ENCODE measurements around the gene XPA. TPM values are rescaled to one million over a fixed set of nuclear protein-coding genes. Genes with fewer than 3 reads are reported as not detected.

XPA gene
- total RNA-seq, 1 donor: 8.7 TPM

DNA sequence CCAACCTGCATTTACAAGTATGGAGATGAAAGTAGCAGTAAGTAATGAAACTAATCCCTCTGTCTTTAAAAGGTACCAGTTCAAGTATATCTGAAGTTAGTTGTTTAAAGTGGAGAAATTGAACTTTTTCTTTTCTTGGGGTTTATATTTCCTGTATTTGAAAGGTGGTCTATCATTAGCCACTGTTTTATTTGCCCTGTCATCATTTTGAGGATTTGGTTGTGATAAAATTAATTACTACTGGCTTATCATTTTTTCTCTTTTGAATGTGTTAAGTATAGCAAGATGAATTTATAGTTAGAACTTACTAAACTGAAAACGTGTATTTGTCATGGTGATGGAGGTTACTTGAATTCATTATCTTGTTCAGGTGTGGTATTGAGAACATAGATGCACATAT is 38.4 kb downstream of the XPA start:
- Histone ChIP-seq H3K4me2 (ENCODE audit: insufficient read depth, low read length) (no peak overlapping the region), H3K4me1 (ENCODE audit: insufficient read depth, low read length) (no peaks in the 10 kb centered on the region), H3K4me3 (ENCODE audit: insufficient read depth, low read length) (no peak overlapping the region), H3K27me3 (ENCODE audit: insufficient read depth, low read length) (no peaks in the 10 kb centered on the region), H3K9me3 (ENCODE audit: low read depth, low read length) (no peaks in the 10 kb centered on the region), H3K79me2 (ENCODE audit: insufficient read depth, low read length) (no peaks in the 10 kb centered on the region), H3K27ac (ENCODE audit: low read depth, low read length) (no peak overlapping the region), H2AFZ (ENCODE audit: low read length) (no peak overlapping the region), H4K20me1 (ENCODE audit: insufficient read depth, low read length) (no peaks in the 10 kb centered on the region), H3K36me3 (ENCODE audit: insufficient read depth, low read length) (peaks cover 84% of the 10 kb centered on the region)
- TF ChIP-seq, protein P1, sequence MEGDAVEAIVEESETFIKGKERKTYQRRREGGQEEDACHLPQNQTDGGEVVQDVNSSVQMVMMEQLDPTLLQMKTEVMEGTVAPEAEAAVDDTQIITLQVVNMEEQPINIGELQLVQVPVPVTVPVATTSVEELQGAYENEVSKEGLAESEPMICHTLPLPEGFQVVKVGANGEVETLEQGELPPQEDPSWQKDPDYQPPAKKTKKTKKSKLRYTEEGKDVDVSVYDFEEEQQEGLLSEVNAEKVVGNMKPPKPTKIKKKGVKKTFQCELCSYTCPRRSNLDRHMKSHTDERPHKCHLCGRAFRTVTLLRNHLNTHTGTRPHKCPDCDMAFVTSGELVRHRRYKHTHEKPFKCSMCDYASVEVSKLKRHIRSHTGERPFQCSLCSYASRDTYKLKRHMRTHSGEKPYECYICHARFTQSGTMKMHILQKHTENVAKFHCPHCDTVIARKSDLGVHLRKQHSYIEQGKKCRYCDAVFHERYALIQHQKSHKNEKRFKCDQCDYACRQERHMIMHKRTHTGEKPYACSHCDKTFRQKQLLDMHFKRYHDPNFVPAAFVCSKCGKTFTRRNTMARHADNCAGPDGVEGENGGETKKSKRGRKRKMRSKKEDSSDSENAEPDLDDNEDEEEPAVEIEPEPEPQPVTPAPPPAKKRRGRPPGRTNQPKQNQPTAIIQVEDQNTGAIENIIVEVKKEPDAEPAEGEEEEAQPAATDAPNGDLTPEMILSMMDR (IDR thresholded peaks at IDR 0.05; ENCODE audit: extremely low read depth, low read depth, low read length): no peak
- DNase-seq (ENCODE audit: insufficient read length, low spot score, missing footprints): no peak

DNA sequence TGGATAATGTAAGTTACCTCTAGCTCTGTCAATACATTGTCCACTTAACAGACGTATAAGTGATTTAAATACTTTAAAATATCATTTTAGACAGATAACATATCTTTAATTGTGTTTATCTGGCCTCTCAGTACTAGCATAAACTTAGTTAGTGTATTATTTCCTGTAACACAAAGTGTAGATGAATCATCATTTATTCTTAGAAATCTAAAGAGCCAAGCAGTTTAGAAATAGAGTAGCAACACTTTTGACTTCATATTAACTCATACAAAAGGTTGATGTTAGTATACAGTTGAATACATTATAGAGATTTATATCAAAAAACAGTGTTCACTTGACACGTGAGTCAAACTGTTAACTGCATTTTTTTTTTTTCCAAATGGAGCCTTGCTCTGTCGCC is 45.5 kb downstream of the XPA start:
- no peak overlapping the region for H3K4me3 ChIP-seq (ENCODE audit: insufficient read depth, low read length)
- no peak overlapping the region for H3K4me2 ChIP-seq (ENCODE audit: insufficient read depth, low read length)
- no peaks in the 10 kb centered on the region for H3K4me1 ChIP-seq (ENCODE audit: insufficient read depth, low read length)
- DNase-seq (ENCODE audit: insufficient read length, low spot score, missing footprints): no peak
- H2AFZ ChIP-seq (ENCODE audit: low read length): no peak overlapping the region
- no peaks in the 10 kb centered on the region for H3K27me3 ChIP-seq (ENCODE audit: insufficient read depth, low read length)
- H3K79me2 ChIP-seq (ENCODE audit: insufficient read depth, low read length): peaks cover 3% of the 10 kb centered on the region
- H3K27ac ChIP-seq (ENCODE audit: low read depth, low read length): no peak overlapping the region
- TF ChIP-seq, protein P1 (IDR thresholded peaks at IDR 0.05; ENCODE audit: extremely low read depth, low read depth, low read length): no peak
- peaks cover 72% of the 10 kb centered on the region for H3K36me3 ChIP-seq (ENCODE audit: insufficient read depth, low read length)
- H3K9me3 ChIP-seq (ENCODE audit: low read depth, low read length): no peaks in the 10 kb centered on the region
- H4K20me1 ChIP-seq (ENCODE audit: insufficient read depth, low read length): no peaks in the 10 kb centered on the region

DNA sequence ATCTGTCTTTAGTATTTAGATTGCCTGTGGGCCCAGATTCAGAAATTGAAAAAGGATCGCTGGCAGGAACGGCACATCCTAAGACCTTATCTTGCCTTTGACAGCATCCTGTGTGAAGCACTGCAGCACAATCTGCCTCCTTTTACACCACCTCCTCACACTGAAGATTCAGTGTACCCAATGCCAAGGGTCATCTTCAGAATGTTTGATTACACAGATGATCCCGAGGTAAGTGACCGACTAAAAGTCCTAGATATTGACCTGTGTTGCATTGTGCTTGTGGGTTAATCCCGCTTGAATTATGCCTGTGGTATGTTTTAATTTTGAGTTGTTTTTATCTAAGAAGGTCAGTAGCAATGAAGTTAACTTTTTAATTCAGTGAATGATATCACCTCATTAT is 49.1 kb downstream of the XPA start:
- no peaks in the 10 kb centered on the region for H3K27me3 ChIP-seq (ENCODE audit: insufficient read depth, low read length)
- DNase-seq (ENCODE audit: insufficient read length, low spot score, missing footprints): no peak
- H3K4me2 ChIP-seq (ENCODE audit: insufficient read depth, low read length): no peak overlapping the region
- TF ChIP-seq, protein P1 (IDR thresholded peaks at IDR 0.05; ENCODE audit: extremely low read depth, low read depth, low read length): no peak
- H3K27ac ChIP-seq (ENCODE audit: low read depth, low read length): no peak overlapping the region
- H3K4me3 ChIP-seq (ENCODE audit: insufficient read depth, low read length): no peak overlapping the region
- H2AFZ ChIP-seq (ENCODE audit: low read length): no peak overlapping the region
- no peaks in the 10 kb centered on the region for H3K9me3 ChIP-seq (ENCODE audit: low read depth, low read length)
- no peaks in the 10 kb centered on the region for H3K4me1 ChIP-seq (ENCODE audit: insufficient read depth, low read length)
- H3K79me2 ChIP-seq (ENCODE audit: insufficient read depth, low read length): peaks cover 13% of the 10 kb centered on the region
- peaks cover 70% of the 10 kb centered on the region for H3K36me3 ChIP-seq (ENCODE audit: insufficient read depth, low read length)
- no peaks in the 10 kb centered on the region for H4K20me1 ChIP-seq (ENCODE audit: insufficient read depth, low read length)

DNA sequence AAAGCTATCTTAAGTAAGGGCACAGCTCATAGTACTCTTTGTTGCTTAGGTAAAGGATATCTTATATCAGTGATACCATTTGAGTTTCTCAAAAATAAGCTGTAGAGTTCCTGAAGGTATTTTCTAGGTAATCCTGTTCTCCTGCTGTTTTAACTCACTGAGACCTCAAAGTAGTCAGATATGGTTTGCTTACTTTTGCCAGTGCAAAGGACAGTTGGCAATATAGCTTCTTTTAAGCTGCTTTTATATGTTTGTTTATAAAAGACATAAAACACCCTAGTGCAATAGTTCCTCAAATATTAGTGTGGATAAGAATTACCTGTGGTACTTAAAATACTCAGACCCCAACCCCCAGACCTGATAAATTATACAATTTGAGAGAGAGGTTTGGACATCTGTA is 51.4 kb downstream of the XPA start:
- no peak overlapping the region for H2AFZ ChIP-seq (ENCODE audit: low read length)
- peaks cover 1% of the 10 kb centered on the region for H4K20me1 ChIP-seq (ENCODE audit: insufficient read depth, low read length)
- peaks cover 19% of the 10 kb centered on the region for H3K79me2 ChIP-seq (ENCODE audit: insufficient read depth, low read length)
- no peaks in the 10 kb centered on the region for H3K27me3 ChIP-seq (ENCODE audit: insufficient read depth, low read length)
- no peaks in the 10 kb centered on the region for H3K4me1 ChIP-seq (ENCODE audit: insufficient read depth, low read length)
- TF ChIP-seq, protein P1 (IDR thresholded peaks at IDR 0.05; ENCODE audit: extremely low read depth, low read depth, low read length): no peak
- H3K9me3 ChIP-seq (ENCODE audit: low read depth, low read length): no peaks in the 10 kb centered on the region
- H3K4me2 ChIP-seq (ENCODE audit: insufficient read depth, low read length): no peak overlapping the region
- H3K36me3 ChIP-seq (ENCODE audit: insufficient read depth, low read length): peaks cover 66% of the 10 kb centered on the region
- no peak for DNase-seq (ENCODE audit: insufficient read length, low spot score, missing footprints)
- no peak overlapping the region for H3K27ac ChIP-seq (ENCODE audit: low read depth, low read length)
- H3K4me3 ChIP-seq (ENCODE audit: insufficient read depth, low read length): no peak overlapping the region

All from osteoblast (primary cell).